HG02623 (cell line): Measurements from ENCODE around the gene HPN.

Source experiments
- ATAC-seq: cut with Tn5 transposase; IDR thresholded peaks from one replicate; pipeline ENCODE4 v1.9.1; 2021; ENCODE audit warnings: moderate library complexity; ENCODE audit not compliant: unreplicated experiment

The HPN gene

GRCh38 chr19:35060160-35060855, 18.8 kb downstream of the HPN start:
- no peak for ATAC-seq

GRCh38 chr19:35061583-35062373, 20.3 kb downstream of the HPN start:
- no peak for ATAC-seq

GRCh38 chr19:35062942-35063341, 21.4 kb downstream of the HPN start:
- no peak for ATAC-seq

GRCh38 chr19:35063940-35064818, 22.7 kb downstream of the HPN start:
- no peak for ATAC-seq

GRCh38 chr19:35065574-35065973, 24.1 kb downstream of the HPN start:
- ATAC-seq, result no peak

GRCh38 chr19:35066121-35066520, 24.6 kb downstream of the HPN start:
- ATAC-seq, result no peak

GRCh38 chr19:35066691-35067563, 25.4 kb downstream of the HPN start:
- ATAC-seq, result no peak

- ATAC-seq, result no peak
Observed at GRCh38 chr19:35068941-35069634, 27.6 kb downstream of the HPN start.

GRCh38 chr19:35069696-35070095, 28.2 kb downstream of the HPN start:
- no peak for ATAC-seq

GRCh38 chr19:35070471-35070870, 28.9 kb downstream of the HPN start:
- no peak for ATAC-seq

- ATAC-seq, result no peak
Observed at GRCh38 chr19:35073516-35073915, 32.0 kb downstream of the HPN start.

- no peak for ATAC-seq
Observed at GRCh38 chr19:35073941-35074340, 32.4 kb downstream of the HPN start.

GRCh38 chr19:35074426-35075201, 33.1 kb downstream of the HPN start:
- ATAC-seq, result no peak

GRCh38 chr19:35075202-35076025, 33.9 kb downstream of the HPN start:
- ATAC-seq, result no peak

GRCh38 chr19:35076026-35076370, 34.5 kb downstream of the HPN start:
- no peak for ATAC-seq

- ATAC-seq, result no peak
Observed at GRCh38 chr19:35076657-35077056, 35.1 kb downstream of the HPN start.

- no peak for ATAC-seq
Observed at GRCh38 chr19:35077411-35078223, 36.1 kb downstream of the HPN start.

GRCh38 chr19:35079826-35080225, 38.3 kb downstream of the HPN start:
- ATAC-seq, result no peak
